Lung microvascular endothelial cell (primary cell): ENCODE results near the gene TIGD6. TPM values are rescaled to one million over a fixed set of nuclear protein-coding genes. Genes with fewer than 3 reads are reported as not detected.

ENCODE experiments used
- DNase-seq, 2 donors: peaks; one replicate each; pipeline versions ENCODE4 v3.0.0 to v3.0.0-alpha.2; 2010; ENCODE audit warnings: low read depth in 2 of 2
- total RNA-seq: library from RNA; depleted of rRNA; stranded (reverse); fragments of >200 nt; gene quantifications from 2 replicates; pipeline ENCODE4 v1.2.1, GENCODE V29; 2014

TIGD6 gene
- total RNA-seq, 1 donor from 2014 or later = 5.6 TPM

DNA sequence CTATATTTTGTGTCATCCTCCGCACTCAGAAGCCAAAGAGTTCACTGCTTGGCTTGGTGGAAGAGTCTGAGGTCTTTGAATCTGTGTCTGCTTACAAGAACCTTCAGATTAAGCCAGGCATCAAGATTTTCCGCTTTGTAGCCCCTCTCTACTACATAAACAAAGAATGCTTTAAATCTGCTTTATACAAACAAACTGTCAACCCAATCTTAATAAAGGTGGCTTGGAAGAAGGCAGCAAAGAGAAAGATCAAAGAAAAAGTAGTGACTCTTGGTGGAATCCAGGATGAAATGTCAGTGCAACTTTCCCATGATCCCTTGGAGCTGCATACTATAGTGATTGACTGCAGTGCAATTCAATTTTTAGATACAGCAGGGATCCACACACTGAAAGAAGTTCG is 19.2 kb downstream of the TIGD6 start:
- DNase-seq = no peak

- DNase-seq = no peak
These were observed 20.6 kb downstream of the TIGD6 start for GRCh38 chr5:149979896-149980295.

DNA sequence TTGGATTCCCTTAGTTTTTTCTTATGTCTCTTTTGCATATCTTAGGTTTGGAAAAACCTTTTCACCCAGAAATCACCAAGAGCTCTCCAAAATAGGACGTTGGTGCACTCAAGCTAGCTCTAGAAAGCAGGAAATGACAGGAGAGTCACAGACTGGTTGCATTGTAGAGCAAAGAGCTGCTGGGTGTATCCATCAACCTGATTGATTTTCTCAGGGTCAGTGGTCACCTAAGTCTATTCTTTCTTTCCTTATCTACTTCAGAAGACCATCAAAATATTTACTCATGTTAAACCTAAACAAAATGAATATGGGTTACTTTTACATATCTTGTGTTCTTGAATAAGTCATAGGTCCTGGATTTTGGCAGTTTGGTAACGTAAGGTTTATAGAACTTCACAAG is 25.0 kb downstream of the TIGD6 start:
- DNase-seq = peak in 1 of 2 donors; percentile 35

GRCh38 chr5:149969181-149969930 is 31.1 kb downstream of the TIGD6 start:
- DNase-seq = no peak

- DNase-seq = no peak
These were observed 33.5 kb downstream of the TIGD6 start for GRCh38 chr5:149966946-149967345.

- no peak for DNase-seq
These were observed 36.7 kb downstream of the TIGD6 start for GRCh38 chr5:149963729-149964128.

- no peak for DNase-seq
These were observed 37.7 kb downstream of the TIGD6 start for GRCh38 chr5:149962601-149963300.

DNA sequence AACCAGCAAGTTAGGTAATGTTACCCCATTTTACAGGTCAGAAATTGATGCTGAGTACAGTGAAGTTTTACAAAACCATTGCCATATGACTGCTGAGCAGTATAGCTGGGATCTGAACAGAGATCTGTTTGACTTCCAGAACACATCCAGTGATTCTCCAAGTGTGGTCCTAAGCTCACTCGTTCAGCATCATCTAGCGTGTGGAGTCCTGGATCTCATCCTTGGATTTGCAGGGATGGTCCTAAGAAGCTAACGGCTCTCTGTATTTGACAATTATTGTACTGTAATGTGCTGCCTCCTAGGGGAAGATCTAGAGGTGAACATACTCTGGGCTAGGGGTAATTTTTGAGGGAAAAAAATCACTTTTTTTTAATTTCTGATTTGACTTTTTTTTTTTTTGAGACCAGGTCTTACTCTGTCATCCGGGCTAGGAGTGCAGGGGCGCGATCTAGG is 38.5 kb downstream of the TIGD6 start:
- peak; percentile 68 to 80 for DNase-seq

DNA sequence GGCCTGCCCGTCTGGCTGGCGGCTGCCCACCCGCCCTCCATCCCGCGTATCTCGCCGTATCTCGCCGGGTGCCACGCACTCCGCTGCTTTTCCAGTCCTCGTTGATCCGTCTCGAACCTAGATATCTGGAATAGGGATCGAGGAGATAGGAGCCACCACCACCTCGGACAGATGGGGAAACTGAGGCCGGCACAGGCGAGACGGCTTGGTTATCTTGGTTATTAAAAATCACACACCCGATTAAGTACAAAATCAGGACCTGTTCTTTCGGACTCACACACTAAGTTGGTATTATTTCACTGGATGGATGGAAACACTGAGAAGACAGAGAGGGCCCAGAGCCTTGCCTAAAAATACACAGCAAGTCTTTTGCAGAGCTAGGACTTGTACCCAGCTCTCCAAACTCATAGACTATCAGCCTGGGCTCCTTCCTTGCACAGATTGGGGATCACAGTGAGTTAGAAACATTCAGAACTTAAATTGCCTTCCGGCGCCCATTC is 39.2 kb downstream of the TIGD6 start:
- peak in 1 of 2 donors; percentile 5 for DNase-seq

DNA sequence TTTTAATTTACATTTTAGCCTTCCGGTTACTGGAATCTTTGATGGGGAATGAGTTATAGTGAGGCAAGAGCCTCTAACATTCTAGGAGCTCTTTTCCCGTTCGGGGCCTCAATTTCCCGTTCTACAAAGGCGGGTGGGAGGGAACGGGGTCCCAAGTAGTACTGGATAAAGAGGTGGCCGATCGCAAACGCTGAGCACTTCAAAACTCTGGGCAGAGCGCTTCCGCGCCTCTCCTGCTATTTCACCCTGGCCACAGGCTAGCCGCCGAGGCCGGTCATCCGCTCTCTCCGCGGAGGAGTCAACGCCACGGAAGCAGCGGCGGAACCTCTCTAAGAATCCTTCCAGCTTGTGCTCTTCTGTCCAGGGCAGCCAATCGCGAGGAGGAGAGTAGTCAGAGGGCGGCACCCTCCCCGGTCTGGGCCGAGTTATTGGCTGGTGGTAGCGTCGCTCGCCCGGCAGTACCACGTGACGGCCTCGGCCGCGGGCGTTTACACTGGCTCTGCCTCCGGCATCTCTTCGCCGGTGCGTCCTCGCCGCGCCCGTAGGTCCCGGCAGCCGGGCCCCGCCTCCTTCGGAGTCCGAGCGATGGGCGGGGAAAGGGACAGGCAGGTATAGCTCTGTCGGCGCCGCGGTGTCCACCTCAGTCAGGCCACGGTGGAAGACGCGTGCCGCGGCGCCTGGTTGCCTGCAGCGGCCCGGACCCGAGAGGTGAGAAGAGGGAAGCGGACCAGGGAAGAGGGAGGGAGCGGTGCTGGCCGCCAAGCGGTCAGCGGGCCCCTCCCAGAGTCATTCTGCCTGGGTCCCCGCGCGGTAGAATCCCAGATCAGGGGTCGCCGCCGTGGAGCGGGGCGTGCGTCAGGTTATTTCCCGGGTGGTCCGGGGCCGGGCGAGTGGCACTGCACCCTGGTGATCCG is 39.9 kb downstream of the TIGD6 start, which contains the start of gene SLC26A2:
Gene SLC26A2, plus strand, starts transcription at position 487 of the 914 bp plus-strand sequence. CDS start 16,895 bp downstream, outside the sequence.
- peak; percentile 95 to 99 for DNase-seq

DNA sequence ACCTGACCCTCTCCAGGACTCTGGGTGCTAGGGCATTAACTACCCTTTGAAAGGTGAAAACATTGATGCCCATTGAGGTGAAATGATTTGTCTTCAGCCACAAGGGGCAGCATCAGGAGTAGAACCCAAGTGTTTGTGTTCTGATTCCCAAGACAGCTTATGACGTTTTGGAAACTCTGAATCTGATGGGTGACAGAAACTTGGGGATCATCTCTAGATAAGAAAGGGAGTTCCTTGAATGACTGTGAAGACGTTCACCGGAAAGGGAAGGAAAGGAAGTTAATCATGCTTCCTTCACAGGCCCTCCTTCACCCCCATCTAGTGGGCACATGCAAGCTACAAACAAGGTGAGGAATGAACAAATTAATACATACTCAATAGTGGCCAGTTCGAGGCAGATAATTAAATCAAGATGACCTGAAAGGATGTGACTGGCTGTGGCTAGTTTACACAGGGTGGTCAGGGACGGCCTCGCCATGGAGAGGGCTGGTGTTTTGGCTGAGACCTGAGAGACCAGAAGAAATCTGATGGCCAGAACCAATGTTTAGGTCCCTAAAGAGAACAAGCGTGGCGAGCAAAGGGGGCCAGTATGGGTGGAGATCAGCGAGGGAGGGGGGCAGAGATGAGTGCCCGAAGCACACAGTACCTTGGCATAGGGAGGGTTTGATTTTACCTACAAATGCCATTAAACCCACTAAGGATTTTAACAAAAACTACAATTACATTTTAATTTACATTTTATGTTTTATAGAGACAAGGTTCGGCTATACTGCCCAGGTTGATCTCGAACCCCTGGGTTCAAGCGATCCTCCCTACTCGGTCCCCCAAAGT is 40.8 kb downstream of the TIGD6 start:
- peak; percentile 10 to 84 for DNase-seq

GRCh38 chr5:149957855-149958254 is 42.6 kb downstream of the TIGD6 start:
- no peak for DNase-seq

DNA sequence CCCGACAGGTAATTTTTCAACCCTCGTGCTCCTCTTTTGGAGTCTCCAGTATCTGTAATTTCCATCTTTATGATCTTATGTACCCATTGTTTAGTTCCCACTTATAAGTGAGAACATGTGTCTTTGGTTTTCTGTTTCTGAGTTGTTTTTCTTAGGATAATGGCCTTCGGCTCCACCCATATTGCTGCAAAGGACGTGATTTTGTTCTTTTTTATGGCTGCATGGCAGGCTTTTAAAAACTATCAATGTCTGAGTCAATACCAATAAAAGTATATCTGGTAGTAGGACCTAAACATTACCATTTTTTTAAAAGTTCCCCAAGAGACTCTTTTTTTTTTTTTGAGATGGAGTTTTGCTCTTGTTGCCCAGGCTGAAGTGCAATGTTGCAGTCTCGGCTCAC is 43.8 kb downstream of the TIGD6 start:
- DNase-seq = no peak

- peak in 1 of 2 donors; percentile 46 for DNase-seq
These were observed 45.7 kb downstream of the TIGD6 start for GRCh38 chr5:149954798-149955197.

DNA sequence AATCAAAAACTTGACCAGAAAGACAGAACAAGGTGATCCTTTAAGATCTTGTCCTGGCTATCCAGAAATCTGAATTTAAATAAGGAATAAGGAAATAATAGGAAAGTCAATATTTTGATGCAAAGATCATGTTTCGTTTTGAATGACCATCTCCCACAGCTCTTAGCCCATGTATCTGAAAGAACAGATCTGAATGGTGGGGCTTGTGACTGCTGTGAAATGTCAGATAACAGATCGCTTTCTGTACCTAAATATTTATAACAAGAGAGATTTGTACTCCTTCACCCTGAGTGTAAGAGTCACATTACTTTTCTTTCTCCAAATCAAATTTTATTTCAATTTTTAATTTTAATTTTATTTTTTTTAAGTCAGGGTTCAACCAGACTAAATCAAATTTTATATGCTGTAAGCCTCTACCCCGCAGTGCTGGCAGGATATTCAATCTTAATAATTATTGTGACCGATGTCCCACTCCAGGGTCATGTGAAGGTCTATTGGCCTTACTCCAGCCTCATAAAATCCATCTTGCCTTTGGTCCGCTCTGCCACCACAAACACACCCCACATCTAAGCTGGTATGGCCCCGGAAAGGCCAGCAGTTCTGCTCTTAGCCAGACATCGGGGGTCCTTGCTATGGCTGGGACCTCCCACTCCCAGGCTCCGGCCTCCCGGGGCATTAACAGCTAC is 46.9 kb downstream of the TIGD6 start:
- no peak for DNase-seq

DNA sequence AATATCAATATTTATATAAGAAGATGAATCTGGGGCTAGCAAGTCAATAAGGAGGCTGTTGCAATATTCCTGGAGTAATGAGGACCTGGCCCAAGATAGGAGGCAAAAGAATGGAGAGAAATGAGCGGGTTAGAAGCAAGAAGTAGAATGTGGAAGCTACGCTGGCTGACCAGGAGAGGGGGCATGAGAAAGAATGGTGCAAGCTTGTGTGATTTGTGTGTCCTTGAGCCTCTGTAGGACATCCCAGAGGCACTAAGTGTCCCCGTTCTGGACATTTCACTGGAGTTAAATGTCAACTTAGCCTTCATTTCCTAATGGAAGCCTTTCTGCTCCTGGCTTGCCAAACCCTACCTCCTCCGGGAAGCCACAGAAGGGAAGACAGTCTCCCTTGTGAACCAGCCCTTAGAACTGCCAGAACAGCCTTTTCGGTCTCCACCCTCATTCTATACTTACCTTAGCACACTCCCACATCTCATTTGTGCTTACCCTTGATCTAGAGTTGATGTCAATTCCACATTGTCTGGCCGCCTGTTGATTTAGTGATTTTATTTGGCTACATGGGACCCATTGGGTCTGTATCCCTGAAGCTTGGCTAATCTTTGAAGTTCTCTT is 49.2 kb downstream of the TIGD6 start:
- DNase-seq = no peak

DNA sequence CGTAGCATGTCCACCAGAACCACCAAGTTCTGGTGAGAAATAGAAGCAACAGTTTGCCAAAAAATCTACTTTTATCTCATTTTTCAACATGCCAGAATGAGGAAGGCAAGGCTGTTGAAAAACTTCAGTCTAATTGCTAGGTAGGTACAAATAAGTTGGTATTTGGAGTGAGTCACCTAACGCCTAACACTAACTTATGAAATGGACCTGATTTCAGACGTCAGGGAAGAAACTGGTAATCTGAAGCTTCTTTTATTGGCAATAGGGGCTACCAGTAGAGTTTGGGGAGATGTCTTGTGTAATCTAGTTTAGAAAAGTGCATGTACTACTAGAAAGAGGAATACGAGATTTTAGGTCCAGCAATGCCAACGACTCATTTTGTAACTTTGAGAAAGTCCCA is 51.5 kb downstream of the TIGD6 start:
- no peak for DNase-seq

GRCh38 chr5:149946118-149946517 is 54.3 kb downstream of the TIGD6 start:
- DNase-seq = no peak

- DNase-seq = no peak
These were observed 55.8 kb downstream of the TIGD6 start, which contains the start of gene PDE6A for GRCh38 chr5:149944666-149945065. PDE6A (minus strand) TSS chr5:149944793; CDS start chr5:149944673, 120 bp downstream.
